Right renal cortex interstitium (tissue), 3 donors: Measurements from ENCODE around the gene TMEM94. TPM values are rescaled to one million over a fixed set of nuclear protein-coding genes. Genes with fewer than 3 reads are reported as not detected.
"Not testable (repeated sequence)": the region's sequence is repeated elsewhere in the genome, so short reads cannot be mapped to it uniquely, and the experiment has no call there.

Experiments used
- DNase-seq, 3 donors: peaks; one replicate each; pipeline ENCODE4 v3.0.0-alpha.2; 2013; ENCODE audit warnings: low read depth in 3 of 3, low spot score in 2 of 3
- polyA plus RNA-seq, 3 donors: library from polyadenylated mRNA; unstranded; fragments of 120-200 nt; gene quantifications; one replicate each; pipeline ENCODE4 v1.2.1, GENCODE V29; 2013; ENCODE audit not compliant: insufficient read length in 3 of 3

TMEM94 gene
- polyA plus RNA-seq, 3 donors, result 79.0 to 91.0 (median 80.9) TPM

DNA sequence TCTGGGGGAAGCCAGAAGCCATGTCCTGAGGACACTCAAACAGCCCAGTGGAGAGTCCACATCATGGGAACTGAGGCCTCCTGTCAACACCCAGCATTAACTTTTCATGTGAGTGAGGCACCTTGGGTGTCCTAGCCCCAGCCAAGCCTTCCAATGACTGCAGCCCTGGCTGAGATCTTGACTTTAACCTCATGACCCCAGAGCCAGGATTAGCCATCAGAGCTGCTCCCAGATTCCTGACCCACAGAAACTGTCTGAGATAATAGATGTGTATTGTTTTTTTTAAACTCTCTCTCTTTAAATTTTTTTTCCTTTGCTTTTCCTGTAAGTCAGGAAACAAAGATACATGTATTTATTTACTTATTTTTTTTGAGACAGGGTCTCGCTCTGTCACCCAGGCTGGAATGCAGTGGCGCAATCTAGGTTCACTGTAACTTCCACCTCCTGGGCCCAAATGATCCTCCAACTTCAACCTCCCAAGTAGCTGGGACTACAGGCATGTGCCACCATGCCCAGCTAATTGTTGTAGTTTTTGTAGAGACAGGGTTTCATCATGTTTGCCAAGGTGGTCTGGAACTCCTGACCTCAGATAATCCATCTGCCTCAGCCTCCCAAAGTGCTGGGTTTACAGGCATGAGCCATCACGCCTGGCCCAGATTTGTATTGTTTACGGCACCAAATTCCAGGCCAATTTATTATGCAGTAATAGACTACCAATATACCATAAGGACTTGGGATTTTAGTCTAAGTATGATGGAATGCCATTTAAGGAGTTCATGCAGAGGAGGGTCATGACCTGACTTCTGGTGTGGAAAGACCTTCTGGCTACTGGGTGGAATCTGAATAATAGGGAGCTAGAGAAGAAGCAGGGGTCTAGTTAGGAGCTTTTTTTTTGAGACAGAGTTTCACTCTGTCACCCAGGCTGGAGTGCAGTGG is 14.0 kb upstream of the TMEM94 start:
- no peak for DNase-seq

DNA sequence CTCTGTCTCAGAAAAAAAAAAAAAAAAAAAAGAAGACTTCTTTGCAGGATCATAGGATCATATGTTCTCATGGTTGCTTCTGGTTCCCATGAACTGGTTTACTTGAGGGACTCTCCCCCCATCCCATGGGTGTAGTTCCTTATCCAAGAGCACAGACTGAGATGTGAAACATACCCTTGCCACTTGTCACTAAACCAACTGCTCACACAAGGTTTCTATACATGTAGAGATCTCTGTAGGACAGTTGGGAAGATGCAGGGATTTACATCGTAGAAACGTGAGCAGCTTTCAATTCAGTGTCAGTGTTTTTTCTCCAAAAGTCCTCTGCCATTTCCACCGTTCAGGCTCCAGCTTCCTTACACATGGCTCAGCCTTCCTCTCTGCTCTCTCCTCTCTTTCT is 11.1 kb upstream of the TMEM94 start:
- DNase-seq, result no peak

DNA sequence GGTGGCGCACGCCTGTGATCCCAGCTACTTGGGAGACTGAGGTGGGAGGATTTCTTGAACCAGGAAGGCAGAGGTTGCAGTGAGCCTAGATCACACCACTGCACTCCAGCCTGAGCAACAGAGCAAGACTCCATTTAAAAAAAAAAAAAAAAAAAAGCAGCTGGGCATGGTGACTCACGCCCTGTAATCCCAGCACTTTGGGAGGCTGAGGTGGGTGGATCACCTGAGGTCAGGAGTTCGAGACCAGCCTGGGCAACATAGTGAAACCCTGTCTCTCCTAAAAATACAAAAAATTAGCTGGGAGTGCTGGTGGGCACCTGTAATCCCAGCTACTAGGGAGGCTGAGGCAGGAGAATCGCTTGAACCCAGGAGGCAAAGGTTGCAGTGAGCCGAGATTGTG is 10.5 kb upstream of the TMEM94 start:
- DNase-seq, result not testable (repeated sequence)

DNA sequence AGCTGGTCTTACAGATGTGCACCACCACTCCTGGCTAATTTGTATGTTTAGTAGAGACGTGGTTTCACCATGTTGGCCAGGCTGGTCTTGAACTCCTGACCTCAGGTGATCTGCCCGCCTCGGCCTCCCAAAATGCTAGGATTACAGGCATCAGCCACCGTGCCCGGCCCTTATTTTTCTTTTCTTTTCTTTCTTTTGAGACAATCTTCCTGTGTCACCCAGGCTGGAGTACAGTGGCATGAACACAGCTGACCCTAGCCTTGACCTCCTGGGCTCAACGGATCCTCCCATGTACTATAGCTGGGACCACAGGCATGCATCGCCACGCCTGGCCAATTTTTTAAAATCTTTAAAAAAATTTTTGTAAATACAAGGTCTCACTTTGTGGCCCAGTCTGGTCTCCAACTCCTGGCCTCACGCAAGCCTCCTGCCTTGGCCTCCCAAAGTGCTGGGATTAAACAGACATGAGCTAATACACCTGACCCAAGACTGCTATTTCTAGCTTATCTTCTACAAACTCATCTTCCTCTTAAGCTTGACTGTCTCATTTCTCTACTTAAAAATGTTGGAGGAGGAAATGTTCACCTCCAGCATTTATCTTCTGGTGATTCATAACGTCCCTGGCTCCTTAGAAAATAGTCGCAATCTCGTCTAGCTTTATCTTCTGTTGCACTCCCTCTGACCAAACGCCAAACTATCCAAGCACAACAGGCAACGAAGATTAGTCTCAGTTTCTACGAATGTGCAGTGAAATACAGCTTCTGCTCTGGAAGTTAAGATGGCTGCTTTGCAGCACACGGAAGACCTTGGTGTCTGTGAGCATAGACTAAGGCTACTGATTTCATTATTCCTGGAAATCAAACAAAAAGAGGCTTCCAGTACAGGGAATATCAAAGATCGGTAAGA is 8.2 kb upstream of the TMEM94 start:
- DNase-seq, result no peak

DNA sequence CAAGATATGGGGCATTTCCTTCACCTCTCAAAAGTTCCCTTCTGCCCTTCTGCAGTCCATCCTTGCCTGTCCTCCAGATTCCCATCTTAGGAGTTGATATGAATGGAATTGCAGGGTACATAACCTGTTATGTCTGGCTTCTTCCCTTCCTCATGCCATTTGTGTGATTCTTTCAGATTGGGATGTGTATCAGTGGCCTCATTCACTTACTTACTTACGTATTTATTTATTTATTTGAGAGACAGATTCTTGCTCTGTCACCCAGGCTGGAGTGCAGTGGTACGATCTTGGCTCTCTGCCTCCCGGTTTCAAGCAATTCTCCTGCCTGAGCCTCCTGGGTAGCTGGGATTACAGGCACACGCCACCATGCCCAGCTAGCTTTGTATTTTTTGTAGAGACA is 6.2 kb upstream of the TMEM94 start:
- no peak for DNase-seq

DNA sequence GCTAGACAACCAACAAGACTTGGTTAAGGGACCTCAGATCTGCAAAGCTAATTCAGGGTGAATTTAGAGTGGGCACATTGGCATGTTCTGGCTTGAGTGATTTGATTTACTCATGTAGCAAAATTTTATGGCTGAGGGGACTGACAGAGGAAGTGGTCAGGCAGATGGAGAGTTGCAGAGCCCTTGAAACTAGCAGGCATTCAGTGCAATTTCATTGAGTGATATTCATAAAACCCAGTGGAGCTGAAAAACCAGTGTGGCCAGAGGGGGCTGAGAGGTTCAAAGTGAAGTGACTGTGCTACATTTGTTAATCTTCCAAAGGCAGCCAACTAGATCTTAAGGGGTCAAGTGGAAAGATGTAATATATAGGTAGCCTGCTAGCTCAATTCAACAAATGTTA is 2.2 kb upstream of the TMEM94 start:
- no peak for DNase-seq

DNA sequence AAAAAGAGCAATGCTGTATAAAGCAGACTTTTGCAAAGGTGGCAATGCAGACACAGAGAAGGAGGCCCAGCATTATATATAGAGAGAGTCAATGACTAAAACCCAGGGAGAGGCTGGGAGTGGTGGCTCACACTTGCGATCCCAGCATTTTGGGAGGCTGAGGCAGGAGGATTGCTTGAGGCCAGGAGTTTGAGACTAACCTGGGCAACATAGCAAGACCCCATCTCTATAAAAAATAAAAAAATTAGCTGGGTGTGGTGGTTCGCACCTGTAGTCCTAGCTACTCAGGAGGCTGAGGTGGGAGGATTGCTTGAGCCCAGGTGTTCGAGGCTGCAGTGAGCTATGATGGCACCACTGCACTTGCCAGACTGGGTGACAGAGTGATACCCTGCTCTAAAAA is 1.8 kb upstream of the TMEM94 start:
- not testable (repeated sequence) for DNase-seq

DNA sequence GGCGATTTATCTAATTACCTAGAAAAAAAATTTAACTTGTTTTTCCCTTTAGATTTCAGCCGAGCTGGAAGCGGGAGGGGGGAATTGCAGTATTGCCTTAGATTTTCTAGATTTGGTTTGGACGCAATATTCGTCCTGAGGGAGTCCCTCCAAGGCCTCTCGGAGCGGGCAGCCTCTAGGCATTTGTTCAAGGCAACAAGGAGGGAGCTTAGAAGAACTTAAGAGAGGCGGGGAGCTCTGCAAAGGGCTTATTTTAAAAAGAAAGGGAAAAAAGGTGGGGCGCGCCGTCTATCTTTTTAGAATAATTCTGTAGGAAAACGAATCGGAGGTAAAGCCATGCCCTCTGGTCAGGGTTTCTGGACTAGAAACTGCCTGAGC is 407 bp upstream of the TMEM94 start:
- no peak for DNase-seq

DNA sequence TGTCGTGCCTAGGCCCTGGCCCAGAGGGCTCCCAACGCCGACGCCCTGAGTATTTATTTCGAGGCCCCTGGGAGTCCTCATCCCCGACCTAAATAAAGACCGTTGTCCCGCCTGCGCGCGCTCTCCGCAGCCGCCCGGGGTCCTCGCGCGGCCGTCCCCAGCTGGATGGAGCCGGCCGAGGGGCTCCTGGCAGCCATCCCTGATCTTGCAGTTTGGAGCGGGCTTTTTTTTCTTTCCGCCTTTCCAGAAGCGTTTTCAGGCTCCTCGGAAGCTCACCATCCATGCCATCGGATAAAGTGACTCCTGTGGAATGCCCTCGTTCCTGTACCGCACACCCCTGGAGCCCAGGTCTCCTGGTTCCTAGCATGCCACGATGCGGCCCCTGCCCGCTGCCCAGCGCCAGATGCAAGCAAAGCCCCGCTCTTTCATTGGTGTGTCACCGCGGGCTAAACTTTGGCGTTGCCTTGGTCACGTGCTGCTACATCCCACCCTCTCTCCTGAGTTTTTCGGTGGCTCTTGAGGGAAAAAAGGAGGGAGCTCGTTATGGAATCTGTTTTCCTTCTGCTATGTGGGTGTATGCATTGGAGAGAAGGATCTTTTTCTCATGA is 716 bp downstream of the TMEM94 start:
- no peak for DNase-seq

DNA sequence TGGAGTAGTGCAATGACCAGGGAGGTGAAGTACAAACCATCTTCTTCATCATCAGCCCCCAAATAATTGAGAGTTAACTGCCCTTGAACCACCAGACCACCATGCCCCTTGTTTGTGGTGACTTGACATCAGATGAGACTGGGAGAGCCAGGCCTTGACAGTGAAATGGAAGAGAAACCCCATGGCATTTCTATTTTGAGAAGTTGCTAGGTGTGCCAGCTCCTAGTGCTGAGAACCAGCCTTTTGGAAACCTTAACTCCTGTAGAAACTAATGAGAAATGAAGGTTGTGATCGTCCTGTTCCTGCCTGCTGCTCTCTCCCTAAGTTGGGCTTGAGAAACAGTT is 2.8 kb downstream of the TMEM94 start:
- DNase-seq, result no peak

DNA sequence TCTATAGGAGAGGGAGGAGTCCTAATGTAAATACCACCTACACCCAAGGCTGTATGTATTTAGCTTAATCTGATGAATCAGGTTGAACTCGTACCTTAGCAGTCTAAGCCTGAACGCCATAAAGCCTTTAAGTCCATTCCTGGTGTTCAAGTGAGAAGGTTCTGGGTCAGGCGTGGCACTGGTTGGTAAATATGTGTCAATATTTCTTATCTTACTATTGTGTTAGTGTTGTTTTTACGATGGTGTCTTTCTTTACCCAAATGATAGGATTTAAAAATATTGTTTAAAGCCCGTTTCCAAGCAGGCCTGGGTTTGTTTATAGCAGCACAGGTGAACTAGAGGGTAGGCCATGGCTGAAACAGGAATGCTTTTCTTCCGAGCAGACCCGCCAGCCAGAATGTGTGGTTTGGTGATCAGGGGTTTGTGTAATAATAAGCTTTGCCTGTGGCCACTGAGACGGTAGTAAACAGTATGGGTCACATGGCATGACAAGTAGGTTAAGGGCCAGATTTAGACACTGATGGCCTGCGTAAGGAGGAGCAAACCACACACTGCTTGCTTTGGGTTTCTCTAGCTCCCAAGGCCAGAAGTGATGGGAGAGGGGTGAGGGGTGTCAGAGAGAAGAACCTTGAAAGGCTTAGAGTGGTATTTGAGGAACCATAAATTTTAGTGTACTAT is 3.3 kb downstream of the TMEM94 start:
- DNase-seq, result no peak

DNA sequence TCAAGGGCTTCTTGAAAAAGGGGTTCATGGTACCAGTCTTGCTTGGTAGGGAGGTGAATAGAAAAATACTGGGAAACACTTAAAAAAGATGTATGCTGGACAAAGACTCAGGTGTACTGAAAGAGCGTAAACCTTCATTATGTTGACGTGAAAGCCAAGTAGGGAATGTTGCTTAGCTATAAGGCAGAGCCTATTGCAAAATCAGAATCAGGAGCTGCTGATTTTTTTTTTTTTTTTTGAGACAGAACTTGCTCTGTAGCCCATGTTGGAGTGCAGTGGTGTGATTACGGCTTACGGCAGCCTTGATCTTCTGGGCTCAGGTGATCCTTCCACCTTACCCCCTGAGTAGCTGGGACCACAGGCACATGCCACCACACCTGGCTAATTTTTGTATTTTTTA is 3.9 kb downstream of the TMEM94 start:
- DNase-seq, result no peak

DNA sequence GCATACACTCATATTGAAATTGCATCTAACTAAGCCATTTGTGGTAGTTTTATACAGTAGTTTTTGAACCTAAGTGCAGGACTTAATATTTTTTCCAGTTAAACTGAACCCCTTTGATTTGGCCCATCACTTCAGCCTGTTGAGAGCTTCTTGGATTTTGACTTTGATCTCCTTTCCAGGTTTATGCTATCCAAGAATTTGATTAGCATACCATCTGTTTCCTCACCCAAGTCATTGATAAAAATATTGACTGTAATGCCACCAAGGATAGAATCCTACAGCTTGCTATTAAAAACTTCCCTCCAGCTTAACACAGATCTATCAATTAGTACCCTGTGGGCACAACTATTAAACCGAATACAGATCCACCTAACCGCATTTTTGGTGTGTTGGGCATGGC is 7.2 kb downstream of the TMEM94 start:
- no peak for DNase-seq

DNA sequence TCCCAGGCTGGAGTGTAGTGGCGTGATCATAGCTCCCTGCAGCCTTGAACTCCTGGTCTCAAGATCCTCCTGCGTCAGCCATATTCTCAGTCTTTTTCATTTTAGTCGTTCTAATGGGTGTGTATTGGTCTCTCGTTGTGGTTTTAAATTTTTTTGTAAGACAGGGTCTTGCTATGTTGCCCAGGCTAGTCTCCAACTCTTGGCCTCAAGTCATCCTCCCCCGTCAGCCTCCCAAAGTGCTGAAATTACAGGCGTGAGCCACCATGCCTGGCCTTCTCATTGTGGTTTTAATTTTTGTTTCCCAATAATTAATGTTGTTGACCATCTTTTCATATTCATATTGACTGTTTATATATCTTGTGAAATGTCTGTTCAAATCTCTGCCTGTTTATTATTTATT is 8.6 kb downstream of the TMEM94 start:
- no peak for DNase-seq

DNA sequence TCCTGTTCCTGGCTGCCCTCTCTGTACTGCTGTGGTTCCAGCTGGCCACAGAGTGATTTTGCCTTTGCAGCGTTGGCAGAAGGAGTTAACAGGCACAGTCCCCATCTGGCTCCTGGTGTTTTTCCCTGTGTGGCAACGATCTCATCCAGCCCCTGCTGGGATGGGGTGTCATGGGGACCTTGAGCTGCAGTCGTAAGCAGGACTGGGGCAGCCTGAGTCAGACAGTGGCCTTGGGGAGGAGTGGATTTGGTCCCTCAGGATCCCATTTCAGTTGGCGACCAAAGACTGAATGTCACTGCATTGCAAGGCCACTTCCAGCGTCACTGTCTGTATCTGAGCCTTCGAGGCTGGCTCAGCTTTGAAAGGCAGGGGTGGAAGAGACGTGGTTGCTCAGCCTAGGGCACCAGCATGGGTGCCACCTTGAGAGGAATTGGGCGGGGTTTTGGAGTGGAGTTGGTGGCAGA is 11.9 kb downstream of the TMEM94 start:
- no peak for DNase-seq

DNA sequence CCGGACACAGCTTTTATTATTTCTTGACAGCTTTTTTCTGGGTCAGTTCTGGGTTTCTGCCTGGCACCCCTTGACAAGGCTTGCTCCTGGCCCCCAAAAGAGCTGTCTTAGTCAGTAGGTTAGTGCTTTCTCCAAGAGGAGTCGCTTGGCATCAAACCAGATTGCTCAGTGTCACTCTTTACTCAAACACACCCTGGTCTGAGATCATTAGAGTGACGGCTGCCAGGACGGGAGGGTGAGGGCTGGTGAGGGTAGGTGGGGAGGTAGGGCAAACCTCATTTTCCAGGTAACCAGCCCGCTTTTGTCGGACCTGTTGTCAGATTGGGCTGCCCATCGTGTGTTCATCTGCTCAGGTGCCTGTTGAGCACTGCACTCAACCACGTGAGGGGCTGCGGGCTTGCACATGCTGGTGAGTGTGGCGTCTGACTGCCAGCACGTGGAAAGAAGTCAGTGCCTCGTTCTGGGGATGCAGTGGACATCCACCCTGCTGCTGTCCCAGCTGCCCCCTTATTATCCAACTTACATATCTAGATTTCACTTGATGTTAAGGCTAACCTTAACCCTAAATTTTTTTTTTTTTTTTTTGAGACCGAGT is 12.4 kb downstream of the TMEM94 start:
- no peak for DNase-seq

DNA sequence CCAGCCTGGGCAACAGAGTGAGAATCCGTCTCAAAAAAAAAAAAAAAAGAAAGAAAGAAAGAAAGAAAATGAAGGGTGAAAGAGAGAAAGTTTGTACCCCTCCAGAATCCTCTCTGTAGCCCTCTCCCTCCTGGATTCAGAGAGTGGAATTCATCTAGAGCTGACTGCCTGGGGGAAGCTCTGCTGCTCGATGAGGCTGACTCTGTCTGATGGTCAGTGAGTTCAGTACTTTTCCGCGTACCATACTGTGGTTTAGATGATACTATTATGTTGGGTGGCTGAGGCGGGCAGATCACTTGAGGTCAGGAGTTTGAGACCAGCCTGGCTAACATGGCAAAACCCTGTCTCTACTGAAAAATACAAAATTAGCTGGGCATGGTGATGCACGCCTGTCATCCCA is 14.8 kb downstream of the TMEM94 start:
- no peak for DNase-seq

DNA sequence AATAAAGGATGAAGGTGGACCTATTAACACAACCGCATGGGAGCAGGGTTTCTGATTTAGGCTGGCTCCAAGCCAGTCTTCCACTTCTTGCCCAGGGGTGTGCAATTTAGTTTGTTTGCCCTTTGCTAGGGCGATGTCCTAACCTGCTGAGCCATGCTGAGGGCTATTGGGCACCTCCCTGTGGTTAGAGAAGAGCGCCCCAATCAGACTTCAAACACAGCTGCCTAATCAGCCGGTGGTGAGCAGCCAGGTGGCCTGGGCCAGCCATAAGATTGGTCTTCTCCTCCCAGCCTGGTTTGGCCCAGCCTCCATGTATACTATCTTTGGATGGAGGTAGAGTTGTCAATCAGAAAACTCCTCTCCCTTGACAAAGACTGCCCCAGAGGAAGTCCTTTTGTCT is 15.7 kb downstream of the TMEM94 start:
- DNase-seq, result no peak

DNA sequence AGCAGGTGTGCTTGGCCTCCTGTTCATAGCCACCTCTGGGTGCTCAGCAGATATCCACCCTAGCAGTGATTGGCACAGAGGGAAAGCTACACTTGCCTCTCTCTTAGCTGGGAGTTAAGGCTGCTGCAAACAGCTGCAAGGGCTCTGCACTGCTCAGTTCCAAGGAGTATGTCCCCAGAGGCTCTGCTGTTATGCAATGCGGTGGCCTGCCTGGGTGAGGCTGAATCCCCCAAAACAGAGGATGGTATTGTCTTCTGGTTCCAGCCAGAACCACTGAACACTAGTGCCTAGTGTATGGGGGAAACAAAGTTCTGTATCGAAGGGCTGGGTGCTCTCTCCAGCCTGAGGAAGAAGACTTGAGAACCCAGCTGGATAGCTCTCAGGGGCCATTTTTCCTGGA is 16.8 kb downstream of the TMEM94 start:
- no peak for DNase-seq

DNA sequence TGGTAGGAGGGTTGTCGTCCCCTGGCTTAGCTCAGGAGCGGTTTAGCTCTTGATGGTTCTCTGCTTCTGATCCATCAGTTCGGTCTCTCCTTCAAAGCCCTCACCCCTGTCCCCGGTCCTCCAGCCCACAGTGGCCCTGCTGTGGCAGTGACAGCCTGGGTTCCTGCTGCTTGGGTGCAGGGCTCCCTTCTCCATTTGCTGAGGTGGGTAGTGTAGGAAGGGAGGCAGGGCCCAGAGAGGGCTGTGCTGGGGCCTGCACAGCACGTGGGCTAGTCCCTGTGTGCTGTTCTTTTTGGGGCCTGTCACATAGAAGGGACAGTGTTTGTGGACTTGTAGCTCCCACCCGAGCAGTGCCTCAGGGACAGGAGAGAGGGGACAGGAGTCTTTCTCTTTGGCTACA is 18.3 kb downstream of the TMEM94 start:
- DNase-seq, result no peak
